HCT116 (cell line): ENCODE results near the gene DDX10. TPM values are rescaled to one million over a fixed set of nuclear protein-coding genes. Genes with fewer than 3 reads are reported as not detected.

Source experiments
- ATAC-seq: fragments of 200-7000 bp; cut with Tn5 transposase; 2 replicates; pipeline ENCODE4 v1.9.1; 2020; ENCODE audit warnings: mild to moderate bottlenecking, moderate library complexity
- BruUV-seq: library from RNA; stranded (reverse); fragments of 400-500 nt; replicated peaks from 2 replicates; lab custom pipeline; 2021; lab: Mats Ljungman, UMichigan
- CTCF ChIA-PET: fragments of 300-600 bp; sonication (Branson Sonifier 250); formaldehyde crosslinking; loops from one replicate; lab custom pipeline; 2021; ENCODE audit warnings: antibody characterized with exemption; lab: Charles Lee
- POLR2A ChIA-PET: fragments of 300-600, 350-600 bp; sonication (Branson Sonifier 250); formaldehyde crosslinking; loops from one replicate; lab custom pipeline; 2021; ENCODE audit warnings: antibody characterized with exemption; lab: Charles Lee
- RAD21 ChIA-PET, 2 experiments: fragments of 300-600 bp; sonication (Branson Sonifier 250); formaldehyde crosslinking; loops; one replicate each; lab custom pipeline; 2023; ENCODE audit warnings: low total read pairs in 2 of 2; ENCODE audit not compliant: uncharacterized antibody in 2 of 2, unreplicated experiment in 2 of 2, low non-redundant PET in 1 of 2; lab: Charles Lee
- DNase-seq: peaks from one replicate; pipeline ENCODE4 v3.0.0-alpha.2; 2010; ENCODE audit warnings: low read depth, low spot score
- H2AFZ ChIP-seq: fragments of 200-600 bp; shearing (Covaris generic), sonication (generic); 2 replicates; pipeline ENCODE4 v1.6.1; 2017; ENCODE audit warnings: low read depth, mixed run types, mixed read lengths, antibody characterized with exemption, low read length; ENCODE audit not compliant: poor library complexity, severe bottlenecking
- H3K27ac ChIP-seq: 2 replicates; pipeline ENCODE4 v1.5.1; 2012; ENCODE audit warnings: low read depth, low read length
- H3K27me3 ChIP-seq: fragments of 200-600 bp; sonication (generic); 2 replicates; pipeline ENCODE4 v1.6.1; 2016; ENCODE audit warnings: mixed run types, low read length, mixed read lengths; ENCODE audit not compliant: insufficient read depth
- H3K36me3 ChIP-seq, 2 experiments: fragments of 200-500 bp in 1 of 2; fragments of 200-600 bp in 1 of 2; sonication (Bioruptor generic) in 1 of 2; sonication (generic) in 1 of 2; 2 replicates each; pipeline versions ENCODE4 v1.5.1 to v1.6.1; 2014 to 2016; ENCODE audit warnings: low read length in 2 of 2, inconsistent platforms in 1 of 2, mixed read lengths in 1 of 2, mixed run types in 1 of 2; ENCODE audit not compliant: insufficient read depth in 2 of 2, control insufficient read depth in 1 of 2
- H3K4me1 ChIP-seq, 2 experiments: fragments of 200-600 bp in 1 of 2; sonication (generic) in 1 of 2; 2 replicates each; pipeline versions ENCODE4 v1.5.1 to v1.6.1; 2012 to 2017; ENCODE audit warnings: low read length in 2 of 2, inconsistent platforms in 1 of 2, mild to moderate bottlenecking in 1 of 2, mixed read lengths in 1 of 2, mixed run types in 1 of 2, moderate library complexity in 1 of 2; ENCODE audit not compliant: insufficient read depth in 2 of 2, control insufficient read depth in 1 of 2
- H3K4me2 ChIP-seq: fragments of 200-600 bp; sonication (generic); 2 replicates; pipeline ENCODE4 v1.6.1; 2017; ENCODE audit warnings: mixed run types, low read length, mixed read lengths
- H3K4me3 ChIP-seq, 2 experiments: fragments of 200-600 bp in 1 of 2; sonication (generic) in 1 of 2; replicated peaks in 1 of 2; 2 replicates each; pipeline ENCODE4 v1.5.1; 2011 to 2016; ENCODE audit warnings: low read length in 2 of 2, control low read depth in 1 of 2, low read depth in 1 of 2, mild to moderate bottlenecking in 1 of 2, mixed read lengths in 1 of 2, mixed run types in 1 of 2
- H3K79me2 ChIP-seq: fragments of 200-600 bp; sonication (generic); 2 replicates; pipeline ENCODE4 v1.6.1; 2017; ENCODE audit warnings: mild to moderate bottlenecking, mixed run types, low read length, moderate library complexity, mixed read lengths; ENCODE audit not compliant: insufficient read depth
- H3K9ac ChIP-seq: fragments of 200-600 bp; sonication (generic); 2 replicates; pipeline ENCODE4 v1.6.1; 2016; ENCODE audit warnings: low read length, mixed read lengths
- H3K9me2 ChIP-seq: fragments of 200-600 bp; sonication (generic), shearing (Covaris generic); 2 replicates; pipeline ENCODE4 v1.6.1; 2017; ENCODE audit warnings: mixed run types, mild to moderate bottlenecking, moderate library complexity; ENCODE audit not compliant: insufficient read depth
- H3K9me3 ChIP-seq, 2 experiments: fragments of 200-500 bp in 1 of 2; fragments of 200-600 bp in 1 of 2; sonication (Bioruptor generic) in 1 of 2; sonication (generic) in 1 of 2; 2 replicates each; pipeline ENCODE4 v1.6.1; 2014 to 2017; ENCODE audit warnings: low read length in 2 of 2, mixed read lengths in 2 of 2, inconsistent platforms in 1 of 2, low read depth in 1 of 2, mild to moderate bottlenecking in 1 of 2, mixed run types in 1 of 2, moderate library complexity in 1 of 2; ENCODE audit not compliant: control insufficient read depth in 1 of 2, insufficient read depth in 1 of 2
- H4K20me1 ChIP-seq: fragments of 200-600 bp; sonication (generic), shearing (Covaris generic); 2 replicates; pipeline ENCODE4 v1.6.1; 2017; ENCODE audit warnings: mixed run types, mild to moderate bottlenecking, moderate library complexity; ENCODE audit not compliant: insufficient read depth
- CBX3 ChIP-seq: IDR thresholded peaks from 2 replicates; pipeline ENCODE4 v1.6.1; 2012; ENCODE audit warnings: low read depth
- EZH2 ChIP-seq: fragments of 200-600 bp; sonication (generic); IDR thresholded peaks from 2 replicates; pipeline ENCODE4 v1.6.1; 2017; ENCODE audit warnings: antibody characterized with exemption, mixed run types
- FOSL1 ChIP-seq: IDR thresholded peaks from 2 replicates; pipeline ENCODE4 v1.6.1; 2012; ENCODE audit warnings: low read depth
- POLR2A ChIP-seq: IDR thresholded peaks from 2 replicates; pipeline ENCODE4 v1.7.0; 2011; ENCODE audit warnings: borderline replicate concordance; ENCODE audit not compliant: insufficient read depth, insufficient read length; ENCODE audit errors: extremely low read depth
- POLR2AphosphoS5 ChIP-seq: IDR thresholded peaks from 2 replicates; pipeline ENCODE4 v1.6.1; 2011; ENCODE audit warnings: mild to moderate bottlenecking, low read depth, low read length, moderate library complexity
- RAD21 ChIP-seq: IDR thresholded peaks from 2 replicates; pipeline ENCODE4 v1.6.1; 2012; ENCODE audit warnings: low read depth, mild to moderate bottlenecking
- SIN3A ChIP-seq: IDR thresholded peaks from 2 replicates; pipeline ENCODE4 v1.6.1; 2012; ENCODE audit warnings: low read depth
- SP1 ChIP-seq: IDR thresholded peaks from 2 replicates; pipeline ENCODE4 v1.6.1; 2012; ENCODE audit warnings: low read depth
- SRF ChIP-seq: IDR thresholded peaks from 2 replicates; pipeline ENCODE4 v1.6.1; 2012; ENCODE audit warnings: low read depth
- ZFX ChIP-seq: fragments of 450-650 bp; IDR thresholded peaks from 2 replicates; pipeline ENCODE4 v1.6.1; 2017
- intact Hi-C: fragments of 100-400 bp; cut with micrococcal nuclease; formaldehyde crosslinking; loops from 2 replicates; pipeline ENCODE4 v1.10.0; 2022
- total RNA-seq: library from RNA; stranded (reverse); gene quantifications from one replicate; pipeline ENCODE4 v1.2.1, GENCODE V29; 2021; ENCODE audit not compliant: unreplicated experiment
- TF ChIP-seq, protein P1 (sequence below): IDR thresholded peaks from 2 replicates; pipeline ENCODE4 v1.6.1; 2012
- TF ChIP-seq, protein P2 (sequence below): IDR thresholded peaks from 2 replicates; pipeline ENCODE4 v1.6.1; 2012; ENCODE audit warnings: low read depth
- TF ChIP-seq, protein P3 (sequence below): IDR thresholded peaks from 2 replicates; pipeline ENCODE4 v1.6.1; 2012

Gene DDX10
- total RNA-seq, 1 experiment from 2014 or later: 66.5 TPM

DNA sequence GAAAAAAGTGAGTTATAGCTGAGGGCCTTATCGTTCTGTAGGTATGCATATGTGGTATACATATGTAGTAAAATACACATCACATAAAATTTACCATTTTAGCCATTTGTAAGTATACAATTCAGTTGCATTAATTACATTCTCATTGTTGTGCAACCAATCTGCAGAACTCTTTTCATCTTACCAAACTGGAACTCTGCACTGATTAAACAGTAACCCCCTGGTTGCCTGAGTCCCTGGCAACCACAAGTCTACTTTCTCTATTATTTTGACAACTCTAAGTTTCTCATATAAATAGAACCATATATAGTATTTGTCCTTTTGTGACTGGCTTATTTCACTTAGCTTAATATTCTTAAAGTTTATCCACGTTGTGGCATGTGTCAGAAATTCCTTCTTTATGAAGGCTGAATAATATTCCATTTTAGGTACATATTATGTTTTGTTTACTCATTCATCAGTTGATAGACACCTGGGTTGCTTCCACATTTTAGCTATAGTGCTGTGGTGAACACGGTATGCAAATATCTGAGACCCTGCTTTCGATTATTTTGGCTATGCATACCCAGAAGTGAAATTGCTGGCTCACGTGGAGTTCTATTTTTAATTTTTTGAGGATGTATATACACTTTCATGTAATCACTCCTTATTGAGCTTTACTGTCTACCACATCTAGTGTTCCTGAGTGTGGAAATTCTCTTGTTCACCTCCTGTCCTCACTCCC is 1.6 kb upstream of the DDX10 start:
- Histone ChIP-seq H3K27me3 (no peaks in the 10 kb centered on the region), H3K4me3 (no peak overlapping the region), H3K4me1 (peaks cover 7 to 17% of the 10 kb centered on the region in 2 experiments; a peak in 3 of 4 replicates), H3K9me2 (no peaks in the 10 kb centered on the region), H3K9ac (no peak overlapping the region), H3K4me2 (no peak overlapping the region), H2AFZ (no peak overlapping the region), H4K20me1 (peaks cover 5% of the 10 kb centered on the region; the same call in 1 of the 2 replicates), H3K79me2 (peaks cover 34% of the 10 kb centered on the region), H3K9me3 (no peaks in the 10 kb centered on the region), H3K36me3 (peaks cover 0 to 17% of the 10 kb centered on the region in 2 experiments; a peak in 2 of 4 replicates), H3K27ac (no peak overlapping the region)
- RAD21 ChIA-PET: no interaction called here
- ATAC-seq (no peak), DNase-seq (no peak)
- CTCF ChIA-PET: interaction anchor here (1.6 kb wide), 1 partner anchor 545 kb away, joined by 4 read pairs; no protein-coding TSS in a partner anchor
- POLR2A ChIA-PET: no interaction called here
- TF ChIP-seq RAD21 (no peak), POLR2AphosphoS5 (no peak), SRF (no peak), SIN3A (no peak), FOSL1 (no peak), EZH2 (no peak), CBX3 (no peak), SP1 (no peak), POLR2A (no peak), ZFX (no peak)
- TF ChIP-seq, protein P1, sequence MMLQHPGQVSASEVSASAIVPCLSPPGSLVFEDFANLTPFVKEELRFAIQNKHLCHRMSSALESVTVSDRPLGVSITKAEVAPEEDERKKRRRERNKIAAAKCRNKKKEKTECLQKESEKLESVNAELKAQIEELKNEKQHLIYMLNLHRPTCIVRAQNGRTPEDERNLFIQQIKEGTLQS: no peak
- TF ChIP-seq, protein P2, sequence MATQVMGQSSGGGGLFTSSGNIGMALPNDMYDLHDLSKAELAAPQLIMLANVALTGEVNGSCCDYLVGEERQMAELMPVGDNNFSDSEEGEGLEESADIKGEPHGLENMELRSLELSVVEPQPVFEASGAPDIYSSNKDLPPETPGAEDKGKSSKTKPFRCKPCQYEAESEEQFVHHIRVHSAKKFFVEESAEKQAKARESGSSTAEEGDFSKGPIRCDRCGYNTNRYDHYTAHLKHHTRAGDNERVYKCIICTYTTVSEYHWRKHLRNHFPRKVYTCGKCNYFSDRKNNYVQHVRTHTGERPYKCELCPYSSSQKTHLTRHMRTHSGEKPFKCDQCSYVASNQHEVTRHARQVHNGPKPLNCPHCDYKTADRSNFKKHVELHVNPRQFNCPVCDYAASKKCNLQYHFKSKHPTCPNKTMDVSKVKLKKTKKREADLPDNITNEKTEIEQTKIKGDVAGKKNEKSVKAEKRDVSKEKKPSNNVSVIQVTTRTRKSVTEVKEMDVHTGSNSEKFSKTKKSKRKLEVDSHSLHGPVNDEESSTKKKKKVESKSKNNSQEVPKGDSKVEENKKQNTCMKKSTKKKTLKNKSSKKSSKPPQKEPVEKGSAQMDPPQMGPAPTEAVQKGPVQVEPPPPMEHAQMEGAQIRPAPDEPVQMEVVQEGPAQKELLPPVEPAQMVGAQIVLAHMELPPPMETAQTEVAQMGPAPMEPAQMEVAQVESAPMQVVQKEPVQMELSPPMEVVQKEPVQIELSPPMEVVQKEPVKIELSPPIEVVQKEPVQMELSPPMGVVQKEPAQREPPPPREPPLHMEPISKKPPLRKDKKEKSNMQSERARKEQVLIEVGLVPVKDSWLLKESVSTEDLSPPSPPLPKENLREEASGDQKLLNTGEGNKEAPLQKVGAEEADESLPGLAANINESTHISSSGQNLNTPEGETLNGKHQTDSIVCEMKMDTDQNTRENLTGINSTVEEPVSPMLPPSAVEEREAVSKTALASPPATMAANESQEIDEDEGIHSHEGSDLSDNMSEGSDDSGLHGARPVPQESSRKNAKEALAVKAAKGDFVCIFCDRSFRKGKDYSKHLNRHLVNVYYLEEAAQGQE: no peak
- TF ChIP-seq, protein P3, sequence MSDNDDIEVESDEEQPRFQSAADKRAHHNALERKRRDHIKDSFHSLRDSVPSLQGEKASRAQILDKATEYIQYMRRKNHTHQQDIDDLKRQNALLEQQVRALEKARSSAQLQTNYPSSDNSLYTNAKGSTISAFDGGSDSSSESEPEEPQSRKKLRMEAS: no peak
- BruUV-seq: no TSS peak
- intact Hi-C loops: no loop called here
